ENCODE measurements around the gene EDA.

DNA sequence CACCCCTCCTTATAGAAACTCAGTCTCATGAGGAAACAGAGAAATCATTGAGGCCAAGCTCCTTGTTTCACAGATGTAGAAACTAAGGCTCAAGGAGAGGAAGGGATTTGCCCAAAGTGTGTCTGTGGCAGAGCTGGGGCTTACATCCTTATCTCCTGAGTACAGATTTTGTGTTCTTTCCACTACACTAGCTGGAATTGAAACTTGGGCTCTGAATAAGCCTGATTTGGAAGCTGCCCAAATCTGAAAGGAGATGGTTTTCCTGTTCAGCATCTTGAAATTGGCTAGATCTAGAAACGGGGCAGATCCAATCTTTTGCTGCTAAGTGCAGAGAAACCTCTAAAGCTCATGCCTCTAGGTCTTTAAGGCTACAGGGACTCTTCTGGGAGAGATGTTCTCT, 409.6 kb downstream of the EDA start:
- TF ChIP-seq, protein P1, sequence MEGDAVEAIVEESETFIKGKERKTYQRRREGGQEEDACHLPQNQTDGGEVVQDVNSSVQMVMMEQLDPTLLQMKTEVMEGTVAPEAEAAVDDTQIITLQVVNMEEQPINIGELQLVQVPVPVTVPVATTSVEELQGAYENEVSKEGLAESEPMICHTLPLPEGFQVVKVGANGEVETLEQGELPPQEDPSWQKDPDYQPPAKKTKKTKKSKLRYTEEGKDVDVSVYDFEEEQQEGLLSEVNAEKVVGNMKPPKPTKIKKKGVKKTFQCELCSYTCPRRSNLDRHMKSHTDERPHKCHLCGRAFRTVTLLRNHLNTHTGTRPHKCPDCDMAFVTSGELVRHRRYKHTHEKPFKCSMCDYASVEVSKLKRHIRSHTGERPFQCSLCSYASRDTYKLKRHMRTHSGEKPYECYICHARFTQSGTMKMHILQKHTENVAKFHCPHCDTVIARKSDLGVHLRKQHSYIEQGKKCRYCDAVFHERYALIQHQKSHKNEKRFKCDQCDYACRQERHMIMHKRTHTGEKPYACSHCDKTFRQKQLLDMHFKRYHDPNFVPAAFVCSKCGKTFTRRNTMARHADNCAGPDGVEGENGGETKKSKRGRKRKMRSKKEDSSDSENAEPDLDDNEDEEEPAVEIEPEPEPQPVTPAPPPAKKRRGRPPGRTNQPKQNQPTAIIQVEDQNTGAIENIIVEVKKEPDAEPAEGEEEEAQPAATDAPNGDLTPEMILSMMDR (IDR thresholded peaks at IDR 0.05), result no peak
- no peak for TF ChIP-seq EZH2 (IDR thresholded peaks at IDR 0.05; ENCODE audit: borderline replicate concordance, insufficient read depth, low read depth, low read length, poor library complexity, severe bottlenecking)
